HCT116 (cell line): ENCODE data around the gene HDGF.

Experiments
- ATF3 ChIP-seq: IDR thresholded peaks from 2 replicates; pipeline ENCODE4 v1.6.1; 2012
- CTCF ChIP-seq, 3 experiments: fragments of 200-600 bp in 1 of 3; sonication (generic) in 1 of 3; IDR thresholded peaks in 2 of 3; conservative IDR thresholded peaks in 1 of 3; 2 replicates each; pipeline ENCODE4 v1.5.1; 2012 to 2017; ENCODE audit warnings: low read depth in 2 of 3, low read length in 2 of 3, antibody characterized with exemption in 1 of 3, borderline replicate concordance in 1 of 3, control low read depth in 1 of 3, mild to moderate bottlenecking in 1 of 3, mixed read lengths in 1 of 3, mixed run types in 1 of 3, moderate library complexity in 1 of 3; ENCODE audit not compliant: insufficient read depth in 1 of 3
- ELF1 ChIP-seq: IDR thresholded peaks from 2 replicates; pipeline ENCODE4 v1.6.1; 2012; ENCODE audit warnings: low read depth, borderline replicate concordance
- JUND ChIP-seq: IDR thresholded peaks from 2 replicates; pipeline ENCODE4 v1.6.1; 2012
- POLR2A ChIP-seq: IDR thresholded peaks from 2 replicates; pipeline ENCODE4 v1.7.0; 2011; ENCODE audit warnings: borderline replicate concordance; ENCODE audit not compliant: insufficient read depth, insufficient read length; ENCODE audit errors: extremely low read depth
- POLR2AphosphoS5 ChIP-seq: IDR thresholded peaks from 2 replicates; pipeline ENCODE4 v1.6.1; 2011; ENCODE audit warnings: mild to moderate bottlenecking, low read depth, low read length, moderate library complexity
- SIN3A ChIP-seq: IDR thresholded peaks from 2 replicates; pipeline ENCODE4 v1.6.1; 2012; ENCODE audit warnings: low read depth
- YY1 ChIP-seq: IDR thresholded peaks from 2 replicates; pipeline ENCODE4 v1.6.1; 2011; ENCODE audit warnings: low read length, low read depth, moderate library complexity, mild to moderate bottlenecking; ENCODE audit not compliant: insufficient replicate concordance; ENCODE audit errors: extremely low read depth

GRCh38 chr1:156728599-156729462 lies 22.6 kb downstream of the HDGF start, which contains the start of gene ISG20L2:
- TF ChIP-seq ELF1 (no peak), CTCF (IDR thresholded peaks at IDR 0.05 in 2 of 3, conservative IDR thresholded peaks at IDR 0.05 in 1 of 3; ENCODE audit: borderline replicate concordance in 1 of 3, insufficient read depth in 1 of 3, low read depth in 2 of 3, low read length in 2 of 3) (no peak), ATF3 (no peak), POLR2A (no peak), YY1 (peak; percentile 21), SIN3A (no peak), JUND (no peak), POLR2AphosphoS5 (peak; percentile 86)
